GM19099 (cell line): ENCODE measurements around the gene TSPAN31.

ENCODE experiments used
- POLR2A ChIP-seq: IDR thresholded peaks from 3 replicates; pipeline ENCODE4 v1.6.1; 2011; ENCODE audit warnings: low read depth; ENCODE audit not compliant: insufficient read length; ENCODE audit errors: extremely low read depth

Gene TSPAN31

DNA sequence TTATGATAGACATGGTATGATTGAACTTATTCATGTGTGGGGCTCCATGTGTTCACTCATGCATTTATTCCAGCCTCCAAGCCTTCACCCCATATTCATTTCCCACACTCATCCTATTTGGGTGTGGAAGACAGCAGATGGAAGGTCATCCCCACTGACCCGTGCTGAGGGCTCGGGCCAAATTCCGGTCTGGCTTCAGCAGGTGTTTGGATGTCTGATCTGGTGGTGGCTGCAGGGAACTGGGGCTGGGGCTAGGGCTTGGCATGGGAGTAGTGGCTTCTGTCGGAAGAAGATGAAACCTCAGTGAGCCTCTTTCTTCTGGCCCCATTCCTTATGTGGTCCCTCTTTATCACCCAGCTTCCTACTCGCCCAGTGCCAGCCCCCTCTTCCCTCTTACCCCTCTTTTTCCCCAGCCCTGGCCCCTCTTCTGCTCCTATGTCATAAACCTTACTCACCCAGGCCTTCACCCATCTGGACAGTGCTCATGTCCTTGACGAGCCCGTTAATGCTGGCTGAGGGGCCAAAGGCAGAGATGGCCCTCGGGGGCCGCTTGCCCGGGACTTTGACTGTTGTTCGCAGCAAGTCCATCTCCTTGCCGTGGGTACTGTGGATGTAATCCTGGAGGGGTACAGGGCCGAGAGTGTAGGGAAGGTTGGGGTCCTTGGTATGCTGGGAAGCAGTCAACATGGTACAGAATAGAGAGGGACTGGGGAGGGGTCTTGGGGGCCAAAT lies 14.3 kb upstream of the TSPAN31 start:
- TF ChIP-seq POLR2A: no peak

DNA sequence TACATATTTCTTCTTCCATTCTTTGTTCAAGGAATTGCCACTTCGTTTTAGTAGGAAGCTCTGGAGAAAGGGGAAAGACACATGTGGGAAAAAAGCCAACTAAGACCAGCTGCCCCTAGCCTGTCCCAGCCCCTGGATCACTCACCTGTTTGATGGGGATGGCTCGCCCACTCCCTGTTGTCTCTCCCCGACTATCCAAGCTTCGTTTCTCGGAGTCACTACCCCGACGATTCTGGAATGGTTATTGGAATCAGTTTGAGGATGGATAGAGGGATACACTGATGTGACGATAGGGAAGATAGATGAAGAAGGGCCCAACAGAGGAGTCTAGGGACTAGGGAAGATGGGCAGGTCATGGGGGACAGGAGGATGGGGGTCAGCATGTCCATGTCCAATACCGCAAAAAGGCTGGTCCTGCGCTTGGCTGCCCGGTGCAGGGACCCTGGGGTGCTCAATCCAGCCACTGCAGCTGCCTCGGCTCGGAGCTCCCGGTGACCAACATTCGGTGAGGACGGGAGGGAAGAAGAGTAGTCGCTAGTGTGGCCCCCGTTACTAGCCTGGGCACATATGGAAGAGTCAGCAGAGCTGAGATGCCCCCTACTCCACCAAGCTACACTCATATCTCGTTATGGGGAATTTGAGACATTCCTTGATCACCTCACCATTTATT lies 13.3 kb upstream of the TSPAN31 start:
- TF ChIP-seq POLR2A: no peak

DNA sequence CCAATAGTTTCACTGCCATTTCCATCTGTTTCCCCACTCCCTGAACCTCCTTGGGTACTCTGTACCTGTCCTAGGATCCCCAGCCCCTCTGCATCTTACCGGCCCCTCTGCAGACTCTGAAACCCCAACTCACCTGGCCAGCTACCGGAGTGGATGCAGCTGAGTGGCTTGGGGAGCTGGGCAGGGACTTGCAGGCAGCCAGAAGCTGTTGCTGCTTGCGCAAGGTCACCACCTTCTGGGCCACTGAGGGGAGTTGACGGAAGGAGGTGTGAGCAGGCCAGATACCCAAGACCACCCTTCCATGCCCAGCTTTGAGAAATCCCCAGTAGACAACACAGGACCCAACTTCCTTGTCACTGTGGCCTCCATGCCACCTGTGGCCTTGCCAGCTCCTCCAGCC lies 12.6 kb upstream of the TSPAN31 start:
- no peak for TF ChIP-seq POLR2A

DNA sequence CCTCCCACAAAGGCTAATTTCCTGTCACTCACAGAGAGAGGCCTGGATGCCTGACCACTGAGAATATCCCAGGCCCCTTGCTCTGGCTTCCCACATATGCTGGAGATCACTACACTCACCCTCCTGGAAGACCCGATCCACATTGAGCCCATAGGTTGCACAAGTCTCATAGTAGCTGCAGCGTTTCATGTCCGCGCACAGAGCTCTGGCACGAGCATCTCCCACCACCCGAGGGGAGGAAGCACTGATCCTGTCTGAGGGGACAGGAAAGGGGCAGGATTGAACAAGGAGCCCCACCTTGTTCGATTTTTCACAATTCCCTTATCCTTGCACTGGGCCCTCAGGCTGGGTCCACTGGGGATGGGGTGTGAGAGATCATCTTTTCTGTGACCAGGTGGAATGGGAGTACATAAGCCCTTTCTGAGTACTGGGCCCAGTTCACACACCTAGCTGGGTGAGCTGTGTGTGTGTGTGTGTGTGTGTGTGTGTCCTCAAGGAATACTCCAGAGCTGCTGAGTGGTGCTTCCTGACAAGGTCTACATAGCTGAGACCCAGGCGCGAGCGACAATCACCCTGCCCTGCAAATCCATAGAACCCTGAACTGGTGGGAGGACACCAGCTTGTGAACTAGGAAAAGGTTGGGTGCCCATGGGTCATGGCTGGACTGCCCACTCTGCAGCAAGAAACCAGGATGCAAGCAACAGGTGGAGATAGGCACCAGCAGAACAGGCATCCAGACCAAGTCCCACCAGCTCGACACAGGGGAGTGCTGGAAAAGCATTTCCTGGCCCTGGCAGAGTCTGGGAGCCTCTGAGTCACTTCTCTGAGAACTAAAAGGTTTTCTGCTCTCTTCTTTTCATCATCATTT lies 11.9 kb upstream of the TSPAN31 start:
- TF ChIP-seq POLR2A: no peak

DNA sequence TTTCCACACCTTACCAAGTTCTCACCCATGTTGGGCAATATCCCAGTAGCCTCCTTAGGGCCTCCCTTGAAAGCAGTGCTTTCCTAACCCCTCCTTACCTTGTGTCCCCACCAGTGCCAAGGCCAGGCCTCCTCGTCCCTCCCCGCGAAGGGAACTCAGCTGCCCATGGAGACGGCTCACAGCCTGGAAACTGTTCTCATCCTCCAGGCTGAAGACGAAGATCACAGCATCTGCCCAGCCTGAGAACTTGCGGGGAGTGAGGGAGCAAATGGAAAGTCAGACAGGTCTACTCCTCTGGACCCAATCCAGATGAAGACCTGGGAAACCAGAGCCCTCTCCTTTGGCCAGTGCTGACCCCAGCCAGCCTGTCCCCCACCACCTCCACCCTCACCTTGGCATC lies 10.9 kb upstream of the TSPAN31 start:
- no peak for TF ChIP-seq POLR2A

DNA sequence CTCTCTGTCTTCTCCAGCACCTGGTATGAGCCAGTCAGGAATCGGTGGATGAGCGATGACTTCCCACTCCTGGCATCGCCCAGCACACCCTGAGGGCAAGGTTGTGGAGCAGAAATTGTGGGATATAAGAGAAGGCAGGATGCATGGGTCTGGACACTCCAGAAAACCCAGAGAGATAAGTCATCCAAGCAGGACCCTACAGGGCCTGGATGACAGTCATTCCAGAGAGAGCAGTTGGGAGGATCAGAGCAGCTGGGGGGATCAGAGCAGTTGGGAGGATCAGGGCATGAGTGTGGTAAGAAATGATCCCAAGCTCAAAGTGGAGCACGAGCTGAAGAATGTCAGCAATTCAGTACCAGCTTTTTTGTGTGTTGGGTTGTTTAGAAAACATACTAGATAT lies 10.2 kb upstream of the TSPAN31 start:
- TF ChIP-seq POLR2A: no peak

DNA sequence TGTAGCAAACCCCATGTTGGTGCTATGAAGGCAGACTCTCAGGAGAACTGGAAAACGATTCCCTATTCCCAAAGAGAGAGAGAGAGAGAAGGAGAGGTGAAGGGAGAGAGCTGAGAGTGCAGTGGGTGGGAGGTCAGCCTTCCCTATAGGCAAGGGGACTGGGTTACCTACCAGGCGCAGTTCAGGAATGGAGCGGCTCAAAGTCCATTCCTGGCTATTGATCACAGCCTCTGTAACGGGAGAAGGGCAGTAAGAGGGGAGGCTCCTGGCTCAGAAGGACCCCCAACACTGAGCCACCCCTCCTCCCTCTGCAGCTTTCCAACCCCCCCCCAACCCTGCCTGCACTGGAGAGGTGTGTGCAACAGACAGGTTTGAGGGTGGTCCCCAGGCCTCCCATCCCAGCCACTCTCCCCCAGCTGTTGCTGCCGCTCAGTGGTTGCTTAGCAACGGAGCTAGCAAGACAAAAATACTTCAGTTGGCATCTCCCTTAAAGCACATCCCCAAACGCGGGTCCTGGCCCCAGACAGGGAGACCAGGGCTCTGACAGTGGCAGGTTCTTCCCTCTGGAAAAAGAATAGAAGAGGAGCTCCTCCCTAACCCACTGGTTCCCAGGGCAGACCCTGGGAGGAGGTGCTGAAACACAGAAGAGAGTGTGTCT lies 9.5 kb upstream of the TSPAN31 start:
- no peak for TF ChIP-seq POLR2A

DNA sequence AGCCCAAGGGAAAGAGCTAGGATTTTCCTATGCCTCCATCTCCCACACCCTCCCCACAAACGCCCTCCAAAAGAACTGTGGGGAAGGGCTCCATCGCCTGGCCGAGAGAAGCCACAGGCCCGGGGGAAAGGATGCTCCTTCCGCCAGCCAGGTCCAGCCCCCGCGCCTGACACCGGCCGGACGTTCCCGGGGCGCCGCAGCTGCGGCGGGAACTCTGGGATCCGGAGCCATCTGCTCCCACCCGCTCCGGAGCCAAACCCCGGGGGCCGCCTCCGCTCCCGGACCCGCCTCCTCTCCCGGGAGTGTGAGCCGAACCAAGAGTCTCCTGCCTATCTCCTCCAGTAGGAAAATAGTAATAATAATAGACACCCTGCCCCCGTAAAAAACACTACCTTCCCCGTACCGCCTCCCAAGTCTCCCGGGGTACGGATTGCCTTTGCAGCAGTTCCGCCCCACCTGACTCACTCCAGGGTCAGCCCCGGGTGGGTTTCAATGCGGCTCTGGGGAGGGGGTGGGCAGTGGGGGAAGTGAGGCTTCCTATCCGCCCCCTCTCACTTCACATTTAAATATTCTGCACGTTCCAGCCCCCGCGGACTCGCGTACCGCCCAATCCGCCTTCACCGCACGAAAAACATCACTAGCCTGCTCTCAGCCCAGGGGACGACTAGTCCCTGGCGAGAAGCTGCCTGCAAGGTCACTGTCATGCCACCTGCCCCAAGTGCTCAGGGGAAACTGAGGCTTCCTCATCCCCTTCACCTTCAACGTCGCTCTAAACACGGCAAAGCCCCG lies 8.7 kb upstream of the TSPAN31 start:
- TF ChIP-seq POLR2A: no peak

DNA sequence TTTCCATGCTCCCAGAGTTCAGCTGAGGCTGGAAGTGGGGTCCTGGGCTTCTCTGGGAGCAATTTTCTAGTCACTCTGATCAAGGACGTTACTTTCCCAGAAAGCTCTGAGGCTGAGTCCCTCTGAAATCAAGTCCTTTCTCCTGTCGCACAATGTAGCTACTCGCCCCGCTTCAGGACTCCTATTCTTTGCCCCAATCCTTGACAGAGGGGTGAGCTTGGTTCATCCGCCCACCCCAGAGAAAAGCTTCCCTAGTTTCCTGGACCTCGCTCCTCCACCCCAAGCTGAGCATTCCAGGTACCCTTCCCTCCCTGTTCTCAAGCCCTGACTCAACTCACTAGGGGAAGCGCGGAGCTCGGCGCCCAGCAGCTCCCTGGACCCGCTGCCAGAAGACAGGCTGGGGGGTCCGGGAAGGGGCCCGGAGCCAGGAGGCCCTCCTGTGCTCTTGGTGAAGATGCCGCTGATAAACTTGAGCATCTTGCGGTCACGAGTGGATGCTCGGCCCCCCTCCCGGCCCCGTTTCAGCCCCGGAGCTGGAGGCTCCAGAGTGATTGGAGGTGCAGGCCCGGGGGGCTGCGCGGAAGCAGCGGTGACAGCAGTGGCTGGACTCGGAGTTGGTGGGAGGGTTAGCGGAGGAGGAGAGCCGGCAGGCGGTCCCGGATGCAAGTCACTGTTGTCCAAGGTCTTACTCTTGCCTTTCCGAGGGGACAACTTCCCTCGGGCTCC lies 7.9 kb upstream of the TSPAN31 start:
- TF ChIP-seq POLR2A: no peak

DNA sequence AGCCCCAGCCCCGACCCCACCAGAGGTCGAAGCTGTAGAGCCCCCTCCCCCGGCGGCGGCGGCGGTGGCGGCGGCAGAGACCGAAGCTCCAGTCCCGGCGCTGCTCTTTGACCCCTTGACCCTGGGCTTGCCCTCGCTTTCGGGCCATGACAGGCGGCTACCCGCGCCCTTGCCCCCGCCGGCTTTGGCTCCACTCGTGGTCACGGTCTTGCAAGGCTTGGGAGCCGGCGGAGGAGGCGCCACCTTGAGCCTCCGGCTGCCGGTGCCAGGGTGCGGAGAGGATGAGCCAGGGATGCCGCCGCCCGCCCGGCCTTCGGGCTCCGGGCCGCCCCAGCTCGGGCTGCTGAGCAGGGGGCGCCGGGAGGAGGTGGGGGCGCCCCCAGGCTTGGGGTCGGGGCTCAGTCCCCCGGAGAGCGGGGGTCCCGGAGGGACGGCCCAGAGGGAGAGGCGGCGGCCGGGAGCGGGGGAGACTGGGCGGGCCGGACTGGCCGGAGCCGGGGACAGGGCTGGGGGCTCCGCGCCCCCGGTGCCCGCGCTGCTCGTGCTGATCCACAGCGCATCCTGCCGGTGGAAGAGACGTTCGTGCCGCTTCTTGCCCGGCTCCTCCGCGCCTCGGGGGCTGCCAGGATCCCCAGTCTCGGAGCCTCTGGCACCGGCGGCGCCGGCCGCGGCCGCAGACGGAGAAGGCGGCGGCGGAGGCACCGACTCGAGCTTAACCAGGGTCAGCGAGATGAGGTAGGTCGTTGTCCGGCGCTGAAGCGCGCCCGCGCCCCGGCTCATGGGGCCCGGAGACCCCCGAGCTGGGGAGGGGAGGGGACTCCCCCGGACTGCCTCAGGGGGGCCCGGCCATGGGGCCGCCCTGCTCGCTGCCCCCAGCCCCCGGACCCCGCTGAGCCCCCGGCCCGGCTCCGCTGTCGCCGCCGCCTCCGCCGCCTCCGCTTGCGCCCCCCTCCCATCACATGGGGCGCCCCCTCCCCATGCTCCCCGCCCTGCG lies 7.1 kb upstream of the TSPAN31 start:
- no peak for TF ChIP-seq POLR2A

DNA sequence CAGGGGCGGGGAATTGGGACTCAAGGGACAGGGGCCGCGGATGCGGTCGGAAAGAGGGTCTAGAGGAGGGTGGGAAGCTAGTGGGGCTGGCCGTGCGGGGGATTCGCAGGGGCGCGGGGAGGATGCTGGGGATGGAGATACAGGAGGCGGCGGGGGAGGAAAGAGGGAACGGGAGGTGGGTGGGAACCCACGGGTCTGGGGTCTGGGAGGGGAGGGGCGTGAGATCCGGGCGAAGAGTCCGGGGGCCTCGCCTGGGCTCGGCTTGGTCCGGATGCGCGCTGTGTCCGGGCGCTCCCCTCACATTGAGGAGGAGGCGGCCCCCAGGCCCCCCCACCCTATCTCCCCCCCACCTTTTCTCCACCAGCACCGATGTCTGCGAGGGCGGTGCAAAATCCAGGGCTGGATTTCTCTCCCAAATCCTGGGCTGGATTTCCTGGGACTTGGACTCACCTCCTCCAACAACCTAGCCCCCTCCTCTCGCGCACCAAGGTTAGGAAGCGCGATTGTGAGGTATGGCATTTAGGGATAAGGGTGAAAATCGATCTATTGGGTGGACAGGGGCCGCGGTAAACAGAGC lies 6.1 kb upstream of the TSPAN31 start, which contains the start of gene AGAP2:
AGAP2 (minus strand) TSS at position 82 of the 577 bp plus-strand sequence. CDS start 496 bp downstream, outside the sequence.
- no peak for TF ChIP-seq POLR2A

DNA sequence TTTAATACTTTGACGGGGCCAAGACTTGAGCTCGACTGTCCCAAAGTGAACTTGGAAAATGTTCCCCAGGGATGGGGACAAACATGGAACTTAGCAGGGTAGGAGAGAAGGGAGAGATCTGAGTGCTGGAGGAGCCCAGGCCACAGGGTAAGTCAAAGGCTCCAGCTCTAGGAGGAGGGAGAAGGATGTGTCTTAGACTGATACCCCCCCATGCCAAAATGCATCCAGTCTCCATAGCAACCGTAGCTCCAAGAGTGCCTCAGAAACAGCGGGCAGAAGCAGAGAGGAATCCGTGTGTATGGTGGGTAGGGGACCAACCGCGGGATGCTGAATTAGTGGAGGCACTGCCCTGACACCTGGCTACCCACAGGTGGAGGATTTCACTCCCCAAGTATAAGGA lies 5.5 kb upstream of the TSPAN31 start:
- TF ChIP-seq POLR2A: no peak
